HG02642 (cell line): Measurements from ENCODE around the gene ITPR2.

Source experiments
- ATAC-seq: cut with Tn5 transposase; IDR thresholded peaks from one replicate; pipeline ENCODE4 v1.9.1; 2021; ENCODE audit warnings: mild to moderate bottlenecking; ENCODE audit not compliant: unreplicated experiment, poor library complexity

The ITPR2 gene

GRCh38 chr12:26546535-26547314 is 286.3 kb downstream of the ITPR2 start:
- ATAC-seq = no peak

- no peak for ATAC-seq
Observed at GRCh38 chr12:26539131-26539530, 293.9 kb downstream of the ITPR2 start.

- ATAC-seq = no peak
Observed at GRCh38 chr12:26537651-26538050, 295.3 kb downstream of the ITPR2 start.

- ATAC-seq = no peak
Observed at GRCh38 chr12:26537126-26537525, 295.9 kb downstream of the ITPR2 start.

GRCh38 chr12:26535826-26536225 is 297.2 kb downstream of the ITPR2 start:
- ATAC-seq = no peak

- no peak for ATAC-seq
Observed at GRCh38 chr12:26534071-26534470, 298.9 kb downstream of the ITPR2 start.

- no peak for ATAC-seq
Observed at GRCh38 chr12:26533211-26533610, 299.8 kb downstream of the ITPR2 start.

- ATAC-seq = no peak
Observed at GRCh38 chr12:26530461-26530860, 302.5 kb downstream of the ITPR2 start.

- no peak for ATAC-seq
Observed at GRCh38 chr12:26528943-26529342, 304.1 kb downstream of the ITPR2 start.

GRCh38 chr12:26527682-26528081 is 305.3 kb downstream of the ITPR2 start:
- no peak for ATAC-seq

GRCh38 chr12:26524862-26525465 is 308.0 kb downstream of the ITPR2 start:
- no peak for ATAC-seq

- ATAC-seq = no peak
Observed at GRCh38 chr12:26523708-26524150, 309.3 kb downstream of the ITPR2 start.

- ATAC-seq = no peak
Observed at GRCh38 chr12:26520869-26521268, 312.1 kb downstream of the ITPR2 start.

GRCh38 chr12:26520109-26520508 is 312.9 kb downstream of the ITPR2 start:
- ATAC-seq = no peak

GRCh38 chr12:26519462-26519861 is 313.5 kb downstream of the ITPR2 start:
- ATAC-seq = no peak

GRCh38 chr12:26517320-26517719 is 315.7 kb downstream of the ITPR2 start:
- peak; percentile 77 for ATAC-seq

GRCh38 chr12:26514364-26514763 is 318.6 kb downstream of the ITPR2 start:
- no peak for ATAC-seq

- no peak for ATAC-seq
Observed at GRCh38 chr12:26513363-26514043, 319.5 kb downstream of the ITPR2 start.

GRCh38 chr12:26512213-26512612 is 320.8 kb downstream of the ITPR2 start:
- ATAC-seq = no peak

- no peak for ATAC-seq
Observed at GRCh38 chr12:26510354-26510674, 322.7 kb downstream of the ITPR2 start.

- ATAC-seq = no peak
Observed at GRCh38 chr12:26507613-26508012, 325.4 kb downstream of the ITPR2 start.
